Measurements from ENCODE around the gene MCTP2.
A peak's percentile ranks its signal among the peaks of the same experiment; 100 is the strongest.

GRCh38 chr15:94324117-94324826 is 92.9 kb downstream of the MCTP2 start:
- TF ChIP-seq CTCF (IDR thresholded peaks at IDR 0.05; ENCODE audit: insufficient read depth, low read length) (peak; percentile 73), SPI1 (IDR thresholded peaks at IDR 0.05; ENCODE audit: borderline replicate concordance, low read depth) (no peak), REST (IDR thresholded peaks at IDR 0.05; ENCODE audit: insufficient replicate concordance, low read depth) (no peak), POLR2AphosphoS5 (IDR thresholded peaks at IDR 0.05; ENCODE audit: low read depth) (no peak)
